Stimulated activated CD4-positive, alpha-beta T cell treated with anti-CD3 and anti-CD28 coated beads, Interleukin-4, amount 100 ng/mL, for 24 hours (primary cell): ENCODE measurements around the gene SPATA31D1.

Experiments used
- DNase-seq: peaks from one replicate; pipeline ENCODE4 v3.0.0-alpha.2; 2020

The SPATA31D1 gene

GRCh38 chr9:82022121-82022520 is 33.5 kb downstream of the SPATA31D1 start:
- DNase-seq = no peak

- DNase-seq = no peak
Measured at GRCh38 chr9:82024908-82025307, 36.3 kb downstream of the SPATA31D1 start.

- no peak for DNase-seq
Measured at GRCh38 chr9:82031538-82032280, 43.1 kb downstream of the SPATA31D1 start.

- DNase-seq = no peak
Measured at GRCh38 chr9:82034956-82035731, 46.6 kb downstream of the SPATA31D1 start.

GRCh38 chr9:82036086-82036485 is 47.5 kb downstream of the SPATA31D1 start:
- no peak for DNase-seq

- no peak for DNase-seq
Measured at GRCh38 chr9:82037126-82037525, 48.6 kb downstream of the SPATA31D1 start.

GRCh38 chr9:82038897-82039296 is 50.3 kb downstream of the SPATA31D1 start:
- no peak for DNase-seq
